ENCODE data around the gene PLAAT4.
"Not testable (repeated sequence)": the region's sequence is repeated elsewhere in the genome, so short reads cannot be mapped to it uniquely, and the experiment has no call there.

Gene PLAAT4

GRCh38 chr11:63511048-63511748 is 25.4 kb upstream of the PLAAT4 start:
- DNase-seq (ENCODE audit: low read depth): no peak

GRCh38 chr11:63512816-63513215 is 23.8 kb upstream of the PLAAT4 start:
- DNase-seq (ENCODE audit: low read depth): no peak

- no peak for DNase-seq (ENCODE audit: low read depth)
Observed at GRCh38 chr11:63516109-63516508, 20.5 kb upstream of the PLAAT4 start.

- DNase-seq (ENCODE audit: low read depth): no peak
Observed at GRCh38 chr11:63517156-63517555, 19.5 kb upstream of the PLAAT4 start.

GRCh38 chr11:63518548-63518947 is 18.1 kb upstream of the PLAAT4 start:
- no peak for DNase-seq (ENCODE audit: low read depth)

- DNase-seq (ENCODE audit: low read depth): no peak
Observed at GRCh38 chr11:63520606-63521170, 15.9 kb upstream of the PLAAT4 start.

- no peak for DNase-seq (ENCODE audit: low read depth)
Observed at GRCh38 chr11:63521896-63522295, 14.7 kb upstream of the PLAAT4 start.

GRCh38 chr11:63523151-63523550 is 13.5 kb upstream of the PLAAT4 start:
- no peak for DNase-seq (ENCODE audit: low read depth)

- no peak for DNase-seq (ENCODE audit: low read depth)
Observed at GRCh38 chr11:63527667-63528066, 8.9 kb upstream of the PLAAT4 start.

GRCh38 chr11:63528156-63528555 is 8.5 kb upstream of the PLAAT4 start:
- DNase-seq (ENCODE audit: low read depth): not testable (repeated sequence)

GRCh38 chr11:63528729-63529278 is 7.8 kb upstream of the PLAAT4 start:
- DNase-seq (ENCODE audit: low read depth): not testable (repeated sequence)

- not testable (repeated sequence) for DNase-seq (ENCODE audit: low read depth)
Observed at GRCh38 chr11:63529373-63529772, 7.2 kb upstream of the PLAAT4 start.

- DNase-seq (ENCODE audit: low read depth): no peak
Observed at GRCh38 chr11:63530021-63530420, 6.6 kb upstream of the PLAAT4 start.

- peak; percentile 67 for DNase-seq (ENCODE audit: low read depth)
Observed at GRCh38 chr11:63531074-63531792, 5.4 kb upstream of the PLAAT4 start.

GRCh38 chr11:63532117-63532516 is 4.5 kb upstream of the PLAAT4 start:
- no peak for DNase-seq (ENCODE audit: low read depth)

- DNase-seq (ENCODE audit: low read depth): no peak
Observed at GRCh38 chr11:63532799-63533475, 3.7 kb upstream of the PLAAT4 start.

GRCh38 chr11:63534076-63534475 is 2.5 kb upstream of the PLAAT4 start:
- no peak for DNase-seq (ENCODE audit: low read depth)

- no peak for DNase-seq (ENCODE audit: low read depth)
Observed at GRCh38 chr11:63534895-63535461, 1.6 kb upstream of the PLAAT4 start.

GRCh38 chr11:63535734-63536133 is 874 bp upstream of the PLAAT4 start:
- no peak for DNase-seq (ENCODE audit: low read depth)

- peak; percentile 54 for DNase-seq (ENCODE audit: low read depth)
Observed at GRCh38 chr11:63537293-63538101, 889 bp downstream of the PLAAT4 start.

- not testable (repeated sequence) for DNase-seq (ENCODE audit: low read depth)
Observed at GRCh38 chr11:63542506-63542905, 5.9 kb downstream of the PLAAT4 start.
